Astrocyte (in vitro differentiated cells and primary cell): ENCODE data around the gene OR2AE1. TPM values are rescaled to one million over a fixed set of nuclear protein-coding genes. Genes with fewer than 3 reads are reported as not detected.

Experiments
- DNase-seq: peaks from one replicate; pipeline ENCODE4 v3.0.0-alpha.2; 2010; ENCODE audit warnings: low read depth
- FAIRE-seq: peaks from 2 replicates; lab custom pipeline; 2011; peaks lifted over from hg19 to GRCh38; lab: Jason Lieb, UNC
- H2AFZ ChIP-seq: 2 replicates; pipeline ENCODE4 v1.6.0; 2012; ENCODE audit warnings: low read depth, low read length, inconsistent platforms
- H3K27ac ChIP-seq: 2 replicates; pipeline ENCODE4 v1.5.1; 2011; ENCODE audit warnings: low read depth, low read length, inconsistent platforms
- H3K27me3 ChIP-seq: 2 replicates; pipeline ENCODE4 v1.6.0; 2011; ENCODE audit warnings: low read length, inconsistent platforms; ENCODE audit not compliant: insufficient read depth
- H3K36me3 ChIP-seq: 2 replicates; pipeline ENCODE4 v1.5.1; 2011; ENCODE audit warnings: low read length, inconsistent platforms; ENCODE audit not compliant: insufficient read depth
- H3K4me1 ChIP-seq: 2 replicates; pipeline ENCODE4 v1.5.1; 2011; ENCODE audit warnings: low read length, inconsistent platforms; ENCODE audit not compliant: insufficient read depth
- H3K4me2 ChIP-seq: 2 replicates; pipeline ENCODE4 v1.6.0; 2012; ENCODE audit warnings: low read length, inconsistent platforms
- H3K4me3 ChIP-seq: 2 replicates; pipeline ENCODE4 v1.5.1; 2011; ENCODE audit warnings: low read depth, mild to moderate bottlenecking, low read length, inconsistent platforms; ENCODE audit not compliant: insufficient read depth
- H3K79me2 ChIP-seq: 2 replicates; pipeline ENCODE4 v1.6.0; 2012; ENCODE audit warnings: mild to moderate bottlenecking, low read length, inconsistent platforms; ENCODE audit not compliant: insufficient read depth
- H3K9ac ChIP-seq: 2 replicates; pipeline ENCODE4 v1.6.0; 2012; ENCODE audit warnings: mild to moderate bottlenecking, low read length, inconsistent platforms
- H3K9me3 ChIP-seq: 2 replicates; pipeline ENCODE4 v1.5.1; 2012; ENCODE audit warnings: low read depth, mild to moderate bottlenecking, low read length, inconsistent platforms; ENCODE audit not compliant: insufficient read depth
- H4K20me1 ChIP-seq: 2 replicates; pipeline ENCODE4 v1.6.0; 2012; ENCODE audit warnings: low read length, inconsistent platforms; ENCODE audit not compliant: insufficient read depth
- H3K27ac Mint-ChIP-seq: one replicate; pipeline ENCODE4 v1.8.0; 2021; ENCODE audit warnings: mild to moderate bottlenecking, mixed read lengths; ENCODE audit not compliant: unreplicated experiment
- H3K27me3 Mint-ChIP-seq: one replicate; pipeline ENCODE4 v1.8.0; 2021; ENCODE audit warnings: low read depth, mixed read lengths; ENCODE audit not compliant: unreplicated experiment
- H3K36me3 Mint-ChIP-seq: one replicate; pipeline ENCODE4 v1.8.0; 2021; ENCODE audit warnings: low read depth, mixed read lengths; ENCODE audit not compliant: unreplicated experiment
- H3K4me1 Mint-ChIP-seq: one replicate; pipeline ENCODE4 v1.8.0; 2021; ENCODE audit warnings: low read depth, mixed read lengths; ENCODE audit not compliant: unreplicated experiment
- H3K4me3 Mint-ChIP-seq: one replicate; pipeline ENCODE4 v1.8.0; 2021; ENCODE audit warnings: mild to moderate bottlenecking, moderate library complexity, mixed read lengths; ENCODE audit not compliant: unreplicated experiment
- H3K9me3 Mint-ChIP-seq: one replicate; pipeline ENCODE4 v1.8.0; 2021; ENCODE audit warnings: mild to moderate bottlenecking, mixed read lengths; ENCODE audit not compliant: unreplicated experiment
- EZH2 ChIP-seq: IDR thresholded peaks from 2 replicates; pipeline ENCODE4 v1.6.1; 2012; ENCODE audit warnings: mild to moderate bottlenecking, low read length, inconsistent platforms; ENCODE audit not compliant: insufficient read depth
- total RNA-seq: library from RNA; stranded (reverse); gene quantifications from 2 replicates; pipeline ENCODE4 v1.2.1, GENCODE V29; 2021
- TF ChIP-seq, protein P1 (sequence below): IDR thresholded peaks from 2 replicates; pipeline ENCODE4 v1.5.1; 2011; ENCODE audit warnings: low read depth, mild to moderate bottlenecking, inconsistent platforms, low read length, moderate library complexity; ENCODE audit not compliant: insufficient read depth

Gene OR2AE1
- total RNA-seq, 1 donor from 2014 or later: not detected

DNA sequence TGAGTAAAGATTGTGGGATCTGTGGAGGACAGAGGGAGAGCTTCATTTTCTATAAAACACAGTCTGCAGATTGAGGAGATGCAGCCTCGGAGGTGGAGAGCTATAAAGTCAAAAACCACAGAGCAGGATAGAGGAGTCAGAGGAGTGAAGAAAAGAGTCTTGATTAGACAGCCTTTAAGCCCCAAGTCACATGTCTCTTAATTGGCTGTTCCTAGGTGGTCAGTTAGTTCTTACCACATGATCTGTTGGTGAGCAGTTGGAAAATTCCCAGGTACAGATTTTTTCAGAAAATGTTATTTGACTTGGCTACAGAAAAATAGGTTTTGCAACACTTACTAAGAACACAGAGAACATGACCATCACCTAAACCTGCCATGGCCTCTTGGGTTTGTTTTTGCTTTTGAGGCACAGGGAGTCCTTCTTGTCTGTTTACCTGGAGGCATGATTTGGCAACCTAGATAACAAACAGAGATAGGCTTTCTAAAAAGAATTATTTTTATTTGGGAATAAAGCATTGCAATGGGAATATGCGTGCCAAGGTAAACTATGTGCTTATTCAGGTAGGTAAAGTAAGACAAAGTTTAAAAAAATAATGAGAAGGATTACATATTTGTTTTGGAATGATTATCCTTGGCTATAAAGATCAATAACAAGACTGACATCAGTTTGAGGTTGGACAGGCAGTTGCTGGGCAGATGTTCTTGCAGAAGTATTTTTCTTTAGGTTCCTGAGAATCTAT lies 49.6 kb downstream of the OR2AE1 start:
- Histone ChIP-seq H3K27me3 (peaks cover 6% of the 10 kb centered on the region), H3K9me3 (no peaks in the 10 kb centered on the region), H3K9ac (no peak overlapping the region), H2AFZ (no peak overlapping the region), H3K36me3 (no peaks in the 10 kb centered on the region), H3K4me1 (no peaks in the 10 kb centered on the region), H3K27ac (no peak overlapping the region), H4K20me1 (no peaks in the 10 kb centered on the region), H3K4me3 (no peak overlapping the region), H3K4me2 (no peak overlapping the region), H3K79me2 (no peaks in the 10 kb centered on the region)
- Mint-ChIP-seq H3K4me1 (peaks cover 4% of the 10 kb centered on the region), H3K27me3 (peaks cover 5% of the 10 kb centered on the region), H3K27ac (no peak overlapping the region), H3K4me3 (no peak overlapping the region), H3K9me3 (no peaks in the 10 kb centered on the region), H3K36me3 (no peaks in the 10 kb centered on the region)
- TF ChIP-seq EZH2: no peak
- TF ChIP-seq, protein P1, sequence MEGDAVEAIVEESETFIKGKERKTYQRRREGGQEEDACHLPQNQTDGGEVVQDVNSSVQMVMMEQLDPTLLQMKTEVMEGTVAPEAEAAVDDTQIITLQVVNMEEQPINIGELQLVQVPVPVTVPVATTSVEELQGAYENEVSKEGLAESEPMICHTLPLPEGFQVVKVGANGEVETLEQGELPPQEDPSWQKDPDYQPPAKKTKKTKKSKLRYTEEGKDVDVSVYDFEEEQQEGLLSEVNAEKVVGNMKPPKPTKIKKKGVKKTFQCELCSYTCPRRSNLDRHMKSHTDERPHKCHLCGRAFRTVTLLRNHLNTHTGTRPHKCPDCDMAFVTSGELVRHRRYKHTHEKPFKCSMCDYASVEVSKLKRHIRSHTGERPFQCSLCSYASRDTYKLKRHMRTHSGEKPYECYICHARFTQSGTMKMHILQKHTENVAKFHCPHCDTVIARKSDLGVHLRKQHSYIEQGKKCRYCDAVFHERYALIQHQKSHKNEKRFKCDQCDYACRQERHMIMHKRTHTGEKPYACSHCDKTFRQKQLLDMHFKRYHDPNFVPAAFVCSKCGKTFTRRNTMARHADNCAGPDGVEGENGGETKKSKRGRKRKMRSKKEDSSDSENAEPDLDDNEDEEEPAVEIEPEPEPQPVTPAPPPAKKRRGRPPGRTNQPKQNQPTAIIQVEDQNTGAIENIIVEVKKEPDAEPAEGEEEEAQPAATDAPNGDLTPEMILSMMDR: no peak
- DNase-seq: no peak
- no peak for FAIRE-seq

Other genes with a start within 250 kb of the OR2AE1 start
- gene CYP3A5, start 197.0 kb downstream of the OR2AE1 start, total RNA-seq: 0.07 TPM in 1 of 2 replicates, not detected in the other
- gene CYP3A7, start 141.8 kb downstream of the OR2AE1 start, total RNA-seq: not detected in 2 replicates
- not detected in 2 replicates for gene CYP3A4, start 92.8 kb downstream of the OR2AE1 start, total RNA-seq
- not detected in 2 replicates for gene CYP3A43, start 49.0 kb downstream of the OR2AE1 start, total RNA-seq
- 4.1 and 4.6 TPM in 2 replicates for gene TRIM4, start 42.5 kb upstream of the OR2AE1 start, total RNA-seq
- not detected in 2 replicates for gene GJC3, start 52.6 kb upstream of the OR2AE1 start, total RNA-seq
- not detected in 2 replicates for gene AZGP1, start 99.0 kb upstream of the OR2AE1 start, total RNA-seq
- 70.3 and 70.8 TPM in 2 replicates for gene ZKSCAN1, start 138.6 kb upstream of the OR2AE1 start, total RNA-seq
- gene ZSCAN21, start 172.7 kb upstream of the OR2AE1 start, total RNA-seq: 10.1 and 11.1 TPM in 2 replicates
- gene ZNF3, start 204.7 kb upstream of the OR2AE1 start, total RNA-seq: 24.0 TPM in 2 replicates
- 87.9 and 95.3 TPM in 2 replicates for gene COPS6, start 211.9 kb upstream of the OR2AE1 start, total RNA-seq
- gene MCM7, start 224.4 kb upstream of the OR2AE1 start, total RNA-seq: 39.7 and 55.2 TPM in 2 replicates
- 14.7 and 15.5 TPM in 2 replicates for gene AP4M1, start 224.6 kb upstream of the OR2AE1 start, total RNA-seq
- gene TAF6, start 242.3 kb upstream of the OR2AE1 start, total RNA-seq: 35.7 and 47.0 TPM in 2 replicates
- gene CNPY4, start 242.6 kb upstream of the OR2AE1 start, total RNA-seq: 16.4 and 18.5 TPM in 2 replicates
- 2.3 and 2.7 TPM in 2 replicates for gene MBLAC1, start 249.9 kb upstream of the OR2AE1 start, total RNA-seq